NOMO-1 treated with dmso at 0.1 percent for 144 hours (cell line): ENCODE measurements around the gene TMEM127.
A peak's percentile ranks its signal among the peaks of the same experiment; 100 is the strongest.
"Not testable (repeated sequence)": the region's sequence is repeated elsewhere in the genome, so short reads cannot be mapped to it uniquely, and the experiment has no call there.

ENCODE experiments used
- DNase-seq: peaks from one replicate; lab custom pipeline; 2025; ENCODE audit not compliant: unreplicated experiment; lab: John Stamatoyannopoulos, UW

Gene TMEM127

GRCh38 chr2:96265840-96266679, at the start of gene TMEM127, which contains the start of gene CIAO1:
Gene TMEM127, minus strand, starts transcription at chr2:96265997. Its CDS starts 616 bp downstream, at chr2:96265381.
Gene CIAO1, plus strand, starts transcription at chr2:96266225. Its CDS starts 126 bp downstream, at chr2:96266351.
- peak; percentile 98 for DNase-seq

GRCh38 chr2:96315005-96315399, 49.2 kb upstream of the TMEM127 start:
- DNase-seq = no peak

GRCh38 chr2:96308248-96308647, 42.5 kb upstream of the TMEM127 start:
- DNase-seq = no peak

- DNase-seq = no peak
Observed at GRCh38 chr2:96306370-96306769, 40.6 kb upstream of the TMEM127 start.

- DNase-seq = no peak
Observed at GRCh38 chr2:96305979-96306308, 40.1 kb upstream of the TMEM127 start.

GRCh38 chr2:96305091-96305978, 39.5 kb upstream of the TMEM127 start, which contains the start of gene SNRNP200:
Gene SNRNP200, minus strand, starts transcription at chr2:96305546. Its CDS starts 109 bp downstream, at chr2:96305437.
- peak; percentile 89 for DNase-seq

GRCh38 chr2:96304606-96305005, 38.8 kb upstream of the TMEM127 start:
- DNase-seq = no peak

GRCh38 chr2:96301865-96302264, 36.1 kb upstream of the TMEM127 start:
- DNase-seq = no peak

- DNase-seq = no peak
Observed at GRCh38 chr2:96296925-96297324, 31.1 kb upstream of the TMEM127 start.

- DNase-seq = not testable (repeated sequence)
Observed at GRCh38 chr2:96294271-96294670, 28.5 kb upstream of the TMEM127 start.

GRCh38 chr2:96291751-96292150, 26.0 kb upstream of the TMEM127 start:
- no peak for DNase-seq

- no peak for DNase-seq
Observed at GRCh38 chr2:96287273-96287856, 21.6 kb upstream of the TMEM127 start.

- no peak for DNase-seq
Observed at GRCh38 chr2:96276787-96277499, 11.1 kb upstream of the TMEM127 start.

GRCh38 chr2:96274355-96275056, 8.7 kb upstream of the TMEM127 start:
- no peak for DNase-seq

GRCh38 chr2:96273763-96274162, 8.0 kb upstream of the TMEM127 start:
- DNase-seq = no peak

GRCh38 chr2:96271995-96272394, 6.2 kb upstream of the TMEM127 start:
- no peak for DNase-seq

- DNase-seq = peak; percentile 16
Observed at GRCh38 chr2:96267159-96267971, 1.6 kb upstream of the TMEM127 start.

- no peak for DNase-seq
Observed at GRCh38 chr2:96265349-96265839, 403 bp downstream of the TMEM127 start.
